ENCODE results near the gene ISOC2. TPM values are rescaled to one million over a fixed set of nuclear protein-coding genes. Genes with fewer than 3 reads are reported as not detected.
"Not testable (repeated sequence)": the region's sequence is repeated elsewhere in the genome, so short reads cannot be mapped to it uniquely, and the experiment has no call there.

ISOC2 gene
- total RNA-seq, 1 experiment from 2014 or later = 114 TPM

- no peak for DNase-seq (ENCODE audit: low spot score)
Measured at GRCh38 chr19:55442372-55442961, 19.0 kb downstream of the ISOC2 start.

GRCh38 chr19:55441692-55442321 is 19.6 kb downstream of the ISOC2 start:
- no peak for DNase-seq (ENCODE audit: low spot score)

GRCh38 chr19:55441319-55441691 is 20.1 kb downstream of the ISOC2 start:
- no peak for DNase-seq (ENCODE audit: low spot score)

GRCh38 chr19:55440411-55441105 is 20.9 kb downstream of the ISOC2 start:
- no peak for DNase-seq (ENCODE audit: low spot score)

- no peak for DNase-seq (ENCODE audit: low spot score)
Measured at GRCh38 chr19:55439052-55439451, 22.4 kb downstream of the ISOC2 start.

- DNase-seq (ENCODE audit: low spot score) = peak; percentile 81
Measured at GRCh38 chr19:55437410-55437809, 24.0 kb downstream of the ISOC2 start.

- DNase-seq (ENCODE audit: low spot score) = no peak
Measured at GRCh38 chr19:55436847-55437246, 24.6 kb downstream of the ISOC2 start.

- DNase-seq (ENCODE audit: low spot score) = no peak
Measured at GRCh38 chr19:55435020-55435419, 26.4 kb downstream of the ISOC2 start.

GRCh38 chr19:55434356-55434919 is 27.0 kb downstream of the ISOC2 start:
- no peak for DNase-seq (ENCODE audit: low spot score)

GRCh38 chr19:55433292-55433691 is 28.1 kb downstream of the ISOC2 start:
- DNase-seq (ENCODE audit: low spot score) = no peak

- DNase-seq (ENCODE audit: low spot score) = no peak
Measured at GRCh38 chr19:55432241-55432959, 29.0 kb downstream of the ISOC2 start.

- DNase-seq (ENCODE audit: low spot score) = no peak
Measured at GRCh38 chr19:55431183-55431582, 30.3 kb downstream of the ISOC2 start.

- no peak for DNase-seq (ENCODE audit: low spot score)
Measured at GRCh38 chr19:55426042-55426441, 35.4 kb downstream of the ISOC2 start.

GRCh38 chr19:55424518-55424917 is 36.9 kb downstream of the ISOC2 start:
- DNase-seq (ENCODE audit: low spot score) = no peak

GRCh38 chr19:55423225-55424005 is 38.0 kb downstream of the ISOC2 start:
- DNase-seq (ENCODE audit: low spot score) = no peak

- not testable (repeated sequence) for DNase-seq (ENCODE audit: low spot score)
Measured at GRCh38 chr19:55421281-55421680, 40.2 kb downstream of the ISOC2 start.

- DNase-seq (ENCODE audit: low spot score) = no peak
Measured at GRCh38 chr19:55419624-55420236, 41.7 kb downstream of the ISOC2 start.

- no peak for DNase-seq (ENCODE audit: low spot score)
Measured at GRCh38 chr19:55419103-55419502, 42.3 kb downstream of the ISOC2 start.

GRCh38 chr19:55418185-55418584 is 43.3 kb downstream of the ISOC2 start:
- DNase-seq (ENCODE audit: low spot score) = peak; percentile 90

GRCh38 chr19:55410168-55410567 is 51.3 kb downstream of the ISOC2 start:
- no peak for DNase-seq (ENCODE audit: low spot score)

- not testable (repeated sequence) for DNase-seq (ENCODE audit: low spot score)
Measured at GRCh38 chr19:55409179-55409578, 52.3 kb downstream of the ISOC2 start.

All from A172 (cell line).